ENCODE data around the gene SYCN.

- no peak for TF ChIP-seq POLR2A (IDR thresholded peaks at IDR 0.05; ENCODE audit: low read depth, low read length)
- no peak for TF ChIP-seq POU2F2 (IDR thresholded peaks at IDR 0.05; ENCODE audit: low read depth, low read length)
- TF ChIP-seq SPI1 (IDR thresholded peaks at IDR 0.05; ENCODE audit: low read depth, low read length): no peak
- TF ChIP-seq POLR2AphosphoS5 (IDR thresholded peaks at IDR 0.05; ENCODE audit: low read depth, low read length): no peak
- TF ChIP-seq TAF1 (IDR thresholded peaks at IDR 0.05; ENCODE audit: low read depth, low read length): no peak
- no peak for TF ChIP-seq PAX5 (IDR thresholded peaks at IDR 0.05; ENCODE audit: insufficient read depth, low read length, severe bottlenecking)
These were observed 43.0 kb upstream of the SYCN start for GRCh38 chr19:39246951-39247669.

All from GM12891 (cell line).